ENCODE data around the gene IKZF4. TPM values are rescaled to one million over a fixed set of nuclear protein-coding genes. Genes with fewer than 3 reads are reported as not detected.

The IKZF4 gene
- total RNA-seq, 1 experiment from 2014 or later: 8.8 TPM

DNA sequence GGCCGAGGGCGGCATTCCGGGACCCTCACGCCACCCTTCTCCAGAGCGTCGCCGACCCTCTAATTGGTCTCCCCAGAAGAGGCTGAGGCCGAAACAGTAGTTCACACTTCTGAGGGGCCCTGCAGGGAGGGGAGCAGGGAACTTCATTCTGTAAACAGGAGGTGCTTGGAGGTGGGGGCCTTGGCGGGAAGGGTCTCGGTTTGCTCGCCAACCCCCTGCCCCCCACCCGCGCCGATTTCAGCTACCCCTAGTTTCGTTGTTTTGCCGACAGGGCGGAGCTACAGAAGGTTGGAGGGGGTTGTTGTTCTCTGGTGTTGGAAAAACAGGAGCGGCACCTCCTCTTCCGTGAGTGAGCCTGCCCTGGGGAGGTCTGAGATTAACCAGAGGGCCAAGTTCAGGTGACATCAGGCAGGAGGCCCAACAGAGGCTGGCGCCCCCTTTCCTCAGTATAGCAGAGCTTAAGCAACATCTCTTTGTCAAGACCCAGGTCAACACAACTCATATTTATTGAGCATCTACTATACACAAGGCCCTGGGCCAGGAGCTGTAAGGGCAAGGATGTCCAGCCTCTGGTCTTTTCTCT is 59.8 kb downstream of the IKZF4 start:
- Histone ChIP-seq H3K27me3 (replicated peaks; ENCODE audit: insufficient read depth, low read depth, low read length, poor library complexity) (no peaks in the 10 kb centered on the region), H3K4me1 (ENCODE audit: insufficient read depth, low read length, poor library complexity, severe bottlenecking) (no peaks in the 10 kb centered on the region), H3K9me3 (ENCODE audit: low read depth, low read length, poor library complexity, severe bottlenecking) (no peaks in the 10 kb centered on the region), H3K27ac (ENCODE audit: low read depth, low read length, poor library complexity, severe bottlenecking) (no peak overlapping the region), H3K4me3 (ENCODE audit: low read depth, low read length, poor library complexity, severe bottlenecking) (peak overlapping the region; percentile 59), H3K36me3 (ENCODE audit: insufficient read depth, low read length, poor library complexity, severe bottlenecking) (no peaks in the 10 kb centered on the region)
- BruUV-seq (replicated peaks): no TSS peak
- intact Hi-C loops (cut with micrococcal nuclease; ENCODE audit: unreplicated experiment): no loop called here
- ChIA-PET CTCF (interaction anchor here (0.6 kb wide), 2 partner anchors 38 to 70 kb away, joined by 3 to 4 read pairs; no protein-coding TSS in a partner anchor), POLR2A (ENCODE audit: low non-redundant PET) (no interaction called here)
- TF ChIP-seq EZH2 (IDR thresholded peaks at IDR 0.05; ENCODE audit: borderline replicate concordance, low read depth, low read length, poor library complexity, severe bottlenecking) (no peak), CTCF (conservative IDR thresholded peaks at IDR 0.05; ENCODE audit: low read depth, low read length) (no peak)
- no peak for DNase-seq (ENCODE audit: low spot score)

- intact Hi-C loops (cut with micrococcal nuclease; ENCODE audit: unreplicated experiment): no loop called here
- Histone ChIP-seq H3K9me3 (ENCODE audit: low read depth, low read length, poor library complexity, severe bottlenecking) (no peaks in the 10 kb centered on the region), H3K36me3 (ENCODE audit: insufficient read depth, low read length, poor library complexity, severe bottlenecking) (no peaks in the 10 kb centered on the region), H3K27ac (ENCODE audit: low read depth, low read length, poor library complexity, severe bottlenecking) (no peak overlapping the region), H3K27me3 (replicated peaks; ENCODE audit: insufficient read depth, low read depth, low read length, poor library complexity) (no peaks in the 10 kb centered on the region), H3K4me3 (ENCODE audit: low read depth, low read length, poor library complexity, severe bottlenecking) (no peak overlapping the region), H3K4me1 (ENCODE audit: insufficient read depth, low read length, poor library complexity, severe bottlenecking) (no peaks in the 10 kb centered on the region)
- CTCF ChIA-PET: no interaction called here
- DNase-seq (ENCODE audit: low spot score): no peak
- BruUV-seq (replicated peaks): no TSS peak
- POLR2A ChIA-PET (ENCODE audit: low non-redundant PET): no interaction called here
- TF ChIP-seq CTCF (conservative IDR thresholded peaks at IDR 0.05; ENCODE audit: low read depth, low read length) (no peak), EZH2 (IDR thresholded peaks at IDR 0.05; ENCODE audit: borderline replicate concordance, low read depth, low read length, poor library complexity, severe bottlenecking) (no peak)
Measured at GRCh38 chr12:56081393-56082347, 60.8 kb downstream of the IKZF4 start.

DNA sequence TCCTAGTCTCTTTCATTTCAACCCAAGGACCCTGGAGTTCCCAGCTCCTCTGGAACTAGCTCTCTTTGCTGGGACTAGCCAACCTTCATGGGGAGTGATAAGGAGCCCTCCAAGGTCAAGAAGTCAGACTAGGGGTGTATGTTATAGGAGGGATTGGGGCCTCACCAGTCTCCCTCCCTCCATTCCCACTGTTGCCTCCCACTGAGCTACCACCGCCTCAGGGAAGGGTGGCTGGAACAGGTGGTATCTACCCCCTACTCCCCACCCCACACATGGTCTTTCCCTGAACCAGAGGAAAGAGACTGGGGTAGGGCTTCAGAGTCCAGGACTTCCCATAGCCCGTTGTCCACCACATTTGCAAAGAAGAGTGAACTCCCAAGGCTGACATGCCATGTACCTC is 61.5 kb downstream of the IKZF4 start:
- H3K27me3 ChIP-seq (replicated peaks; ENCODE audit: insufficient read depth, low read depth, low read length, poor library complexity): no peaks in the 10 kb centered on the region
- no peak for DNase-seq (ENCODE audit: low spot score)
- H3K4me1 ChIP-seq (ENCODE audit: insufficient read depth, low read length, poor library complexity, severe bottlenecking): no peaks in the 10 kb centered on the region
- H3K36me3 ChIP-seq (ENCODE audit: insufficient read depth, low read length, poor library complexity, severe bottlenecking): no peaks in the 10 kb centered on the region
- CTCF ChIA-PET: no interaction called here
- intact Hi-C loops (cut with micrococcal nuclease; ENCODE audit: unreplicated experiment): no loop called here
- H3K4me3 ChIP-seq (ENCODE audit: low read depth, low read length, poor library complexity, severe bottlenecking): no peak overlapping the region
- H3K9me3 ChIP-seq (ENCODE audit: low read depth, low read length, poor library complexity, severe bottlenecking): no peaks in the 10 kb centered on the region
- TF ChIP-seq CTCF (conservative IDR thresholded peaks at IDR 0.05; ENCODE audit: low read depth, low read length) (no peak), EZH2 (IDR thresholded peaks at IDR 0.05; ENCODE audit: borderline replicate concordance, low read depth, low read length, poor library complexity, severe bottlenecking) (no peak)
- no peak overlapping the region for H3K27ac ChIP-seq (ENCODE audit: low read depth, low read length, poor library complexity, severe bottlenecking)
- POLR2A ChIA-PET (ENCODE audit: low non-redundant PET): no interaction called here
- BruUV-seq (replicated peaks): no TSS peak

All from A673 (cell line).